H1 (cell line): ENCODE results near the gene TMEM178B. TPM values are rescaled to one million over a fixed set of nuclear protein-coding genes. Genes with fewer than 3 reads are reported as not detected.

Experiments
- CTCF ChIA-PET: fragments of 300-600 bp; sonication (Branson Sonifier 250); formaldehyde crosslinking; loops from one replicate; lab custom pipeline; 2021; ENCODE audit not compliant: partially characterized antibody; lab: Charles Lee
- POLR2A ChIA-PET: fragments of 300-600 bp; sonication (Branson Sonifier 250); formaldehyde crosslinking; loops from one replicate; lab custom pipeline; 2021; ENCODE audit warnings: inconsistent platforms; ENCODE audit not compliant: partially characterized antibody; lab: Charles Lee
- DNase-seq, 2 experiments: peaks; one replicate each; pipeline versions ENCODE4 v3.0.0 to v3.0.0-alpha.2; 2010 to 2022; ENCODE audit warnings: low spot score in 2 of 2, low read depth in 1 of 2, mixed read lengths in 1 of 2
- FAIRE-seq: peaks from 2 replicates; lab custom pipeline; 2011; peaks lifted over from hg19 to GRCh38; lab: Jason Lieb, UNC
- H2AFZ ChIP-seq: 2 replicates; pipeline ENCODE4 v1.8.1; 2012; ENCODE audit warnings: low read length, inconsistent platforms
- H2AK5ac ChIP-seq: 2 replicates; pipeline ENCODE4 v1.6.1; 2013; ENCODE audit warnings: low read depth, low read length
- H2BK120ac ChIP-seq: replicated peaks from 2 replicates; pipeline ENCODE3; 2013; ENCODE audit warnings: low read depth, low read length, inconsistent platforms
- H2BK12ac ChIP-seq: 2 replicates; pipeline ENCODE4 v1.6.1; 2013; ENCODE audit warnings: low read depth, low read length
- H2BK15ac ChIP-seq: 2 replicates; pipeline ENCODE4 v1.6.1; 2013; ENCODE audit warnings: low read length
- H2BK20ac ChIP-seq: 2 replicates; pipeline ENCODE4 v1.6.1; 2013; ENCODE audit warnings: low read length
- H2BK5ac ChIP-seq: 2 replicates; pipeline ENCODE4 v1.6.1; 2013; ENCODE audit warnings: low read depth, low read length
- H3K14ac ChIP-seq: 2 replicates; pipeline ENCODE4 v1.6.1; 2013; ENCODE audit warnings: inconsistent platforms; ENCODE audit not compliant: insufficient read length
- H3K18ac ChIP-seq: 2 replicates; pipeline ENCODE4 v1.6.1; 2013; ENCODE audit warnings: low read length; ENCODE audit errors: extremely low read depth
- H3K23ac ChIP-seq: 2 replicates; pipeline ENCODE4 v1.6.1; 2013; ENCODE audit warnings: inconsistent platforms; ENCODE audit not compliant: insufficient read length
- H3K23me2 ChIP-seq: 2 replicates; pipeline ENCODE4 v1.6.1; 2013; ENCODE audit warnings: low read depth, low read length
- H3K27ac ChIP-seq: 2 replicates; pipeline ENCODE4 v1.6.1; 2011; ENCODE audit warnings: low read depth, low read length, inconsistent platforms
- H3K27me3 ChIP-seq, 4 experiments: replicated peaks in 1 of 4; 1 replicate in 1 of 4; 2 replicates in 3 of 4; pipeline versions ENCODE4 v1.6.1 to v1.8.1; 2011 to 2013; ENCODE audit warnings: low read length in 3 of 4, mild to moderate bottlenecking in 3 of 4, inconsistent platforms in 2 of 4, mixed read lengths in 2 of 4, moderate library complexity in 1 of 4; ENCODE audit not compliant: control insufficient read depth in 3 of 4, insufficient read depth in 3 of 4; ENCODE audit errors: extremely low read depth in 1 of 4
- H3K36me3 ChIP-seq, 4 experiments: 2 replicates each; pipeline versions ENCODE4 v1.6.1 to v1.8.1; 2011 to 2013; ENCODE audit warnings: mild to moderate bottlenecking in 4 of 4, low read length in 3 of 4, moderate library complexity in 2 of 4, control low read depth in 1 of 4, inconsistent platforms in 1 of 4; ENCODE audit not compliant: insufficient read depth in 4 of 4, control insufficient read depth in 2 of 4
- H3K4ac ChIP-seq: replicated peaks from 2 replicates; pipeline ENCODE3; 2013; ENCODE audit warnings: low read length, low read depth, mixed read lengths, inconsistent platforms; ENCODE audit not compliant: insufficient read length
- H3K4me1 ChIP-seq, 4 experiments: replicated peaks in 1 of 4; 1 replicate in 1 of 4; 2 replicates in 3 of 4; pipeline versions ENCODE4 v1.6.1 to v1.8.1; 2011 to 2013; ENCODE audit warnings: low read length in 3 of 4, inconsistent platforms in 2 of 4, mixed read lengths in 1 of 4; ENCODE audit not compliant: insufficient read depth in 4 of 4, control insufficient read depth in 3 of 4
- H3K4me2 ChIP-seq, 2 experiments: 2 replicates each; pipeline versions ENCODE4 v1.6.1 to v1.8.1; 2011 to 2013; ENCODE audit warnings: low read depth in 2 of 2, low read length in 2 of 2, control low read depth in 1 of 2, inconsistent platforms in 1 of 2, mild to moderate bottlenecking in 1 of 2; ENCODE audit not compliant: insufficient read depth in 1 of 2
- H3K4me3 ChIP-seq, 4 experiments: fragments of 200-600, 300-600 bp in 1 of 4; sonication (generic), shearing (Covaris generic), sonication (Bioruptor Twin) in 1 of 4; 2 replicates each; pipeline versions ENCODE4 v1.5.1 to v1.8.1; 2011 to 2016; ENCODE audit warnings: low read length in 4 of 4, low read depth in 3 of 4, control low read depth in 2 of 4, inconsistent platforms in 2 of 4, mild to moderate bottlenecking in 2 of 4, mixed read lengths in 1 of 4, moderate library complexity in 1 of 4; ENCODE audit not compliant: insufficient read depth in 2 of 4; ENCODE audit errors: extremely low read depth in 1 of 4
- H3K56ac ChIP-seq: replicated peaks from 2 replicates; pipeline ENCODE3; 2013; ENCODE audit warnings: low read depth, mild to moderate bottlenecking, mixed read lengths, low read length, inconsistent platforms; ENCODE audit not compliant: insufficient read length
- H3K79me1 ChIP-seq: 2 replicates; pipeline ENCODE4 v1.6.1; 2013; ENCODE audit warnings: low read depth, low read length, control low read depth
- H3K79me2 ChIP-seq, 2 experiments: 2 replicates each; pipeline versions ENCODE4 v1.6.1 to v1.8.1; 2012 to 2013; ENCODE audit warnings: low read length in 2 of 2, mild to moderate bottlenecking in 2 of 2, inconsistent platforms in 1 of 2; ENCODE audit not compliant: insufficient read depth in 2 of 2, control insufficient read depth in 1 of 2
- H3K9ac ChIP-seq, 4 experiments: replicated peaks in 1 of 4; 1 replicate in 1 of 4; 2 replicates in 3 of 4; pipeline versions ENCODE4 v1.6.1 to v1.8.1; 2011 to 2013; ENCODE audit warnings: low read depth in 3 of 4, low read length in 3 of 4, control low read depth in 2 of 4, mild to moderate bottlenecking in 2 of 4, moderate library complexity in 2 of 4, inconsistent platforms in 1 of 4; ENCODE audit errors: extremely low read depth in 1 of 4
- H3K9me3 ChIP-seq, 2 experiments: 2 replicates each; pipeline versions ENCODE4 v1.6.1 to v1.8.1; 2012 to 2013; ENCODE audit warnings: mild to moderate bottlenecking in 2 of 2, moderate library complexity in 2 of 2, control low read depth in 1 of 2, inconsistent platforms in 1 of 2, low read depth in 1 of 2, low read length in 1 of 2, mixed read lengths in 1 of 2; ENCODE audit not compliant: insufficient read depth in 2 of 2
- H4K20me1 ChIP-seq, 2 experiments: replicated peaks in 1 of 2; 2 replicates each; pipeline versions ENCODE3 to v1.8.1; 2011 to 2013; ENCODE audit warnings: inconsistent platforms in 2 of 2, low read length in 2 of 2, mild to moderate bottlenecking in 1 of 2; ENCODE audit not compliant: insufficient read depth in 2 of 2, control insufficient read depth in 1 of 2
- H4K5ac ChIP-seq: 2 replicates; pipeline ENCODE4 v1.6.1; 2013; ENCODE audit warnings: low read length, low read depth, mixed read lengths, inconsistent platforms; ENCODE audit not compliant: insufficient read length
- H4K8ac ChIP-seq: 2 replicates; pipeline ENCODE4 v1.8.0; 2013; ENCODE audit warnings: mild to moderate bottlenecking, moderate library complexity, low read length, inconsistent platforms; ENCODE audit not compliant: insufficient read depth; ENCODE audit errors: extremely low read depth
- H4K91ac ChIP-seq: replicated peaks from 2 replicates; pipeline ENCODE3; 2013; ENCODE audit warnings: low read length, mixed read lengths, inconsistent platforms; ENCODE audit not compliant: insufficient read length
- CHD2 ChIP-seq: IDR thresholded peaks from 2 replicates; pipeline ENCODE4 v1.6.1; 2012; ENCODE audit warnings: low read length, improper control_type of control experiment
- GTF2F1 ChIP-seq: IDR thresholded peaks from 2 replicates; pipeline ENCODE4 v1.6.1; 2012; ENCODE audit warnings: low read depth, low read length, improper control_type of control experiment, borderline replicate concordance
- SP2 ChIP-seq: IDR thresholded peaks from 2 replicates; pipeline ENCODE4 v1.6.1; 2012; ENCODE audit warnings: mild to moderate bottlenecking, low read length, inconsistent platforms
- WGBS, 2 experiments: shearing (Covaris generic) in 1 of 2; methylation state at CpG; one replicate each; pipeline versions ENCODE4 v1.1.6 to v1.1.7; 2013 to 2015; ENCODE audit warnings: low lambda C conversion rate in 2 of 2, mixed read lengths in 2 of 2, inconsistent platforms in 1 of 2, low coverage in 1 of 2, missing lambda C conversion rate in 1 of 2; ENCODE audit not compliant: insufficient replicate concordance in 2 of 2, insufficient coverage in 1 of 2, insufficient read length in 1 of 2; ENCODE audit errors: extremely low coverage in 1 of 2, missing lambda C conversion rate in 1 of 2; 5-methylcytosine and 5-hydroxymethylcytosine counted together
- polyA plus RNA-seq, 7 experiments: library from polyadenylated mRNA; depleted of rRNA in 3 of 7; stranded (reverse) in 5 of 7; unstranded in 2 of 7; fragments of >200 nt in 5 of 7; fragments of 200-250 nt in 2 of 7; gene quantifications; 1 replicate in 5 of 7; 2 replicates in 1 of 7; 4 replicates in 1 of 7; pipeline versions ENCODE4 v1.2.1 to v1.2.3, GENCODE V29; 2011 to 2013; ENCODE audit warnings: missing spikeins in 2 of 7, mixed read lengths in 2 of 7
- total RNA-seq: library from RNA; stranded (reverse); fragmentation: NEBNext Ultra II Directional; extraction: Animal tissue kit (Norgen Biotek cat#: 25700); gene quantifications from 2 replicates; pipeline ENCODE4 v1.2.1, GENCODE V29; 2021

Gene TMEM178B
- total and polyA plus RNA-seq, 2 of the 8 experiments (the other 6 are each of a cell fraction or from before 2014, with no cell fraction given) = 5.3 to 18.1 TPM

- Histone ChIP-seq H3K9ac (no peak overlapping the region), H3K23me2 (no peaks in the 10 kb centered on the region; the same call in 1 of the 2 replicates), H2BK15ac (no peak overlapping the region), H3K27ac (no peak overlapping the region), H3K56ac (no peak overlapping the region), H2BK12ac (no peak overlapping the region), H3K4me3 (no peak overlapping the region), H4K8ac (no peak overlapping the region), H2BK20ac (no peak overlapping the region), H2BK5ac (no peak overlapping the region), H3K36me3 (no peaks in the 10 kb centered on the region), H3K4me1 (peaks cover 0 to 3% (median 1%) of the 10 kb centered on the region in 4 experiments; a peak in 2 of 7 replicates), H3K9me3 (no peaks in the 10 kb centered on the region), H4K5ac (no peak overlapping the region), H3K14ac (no peak overlapping the region), H4K20me1 (peaks cover 0 to 2% of the 10 kb centered on the region in 2 experiments), H3K18ac (no peak overlapping the region), H4K91ac (no peak overlapping the region), H3K4me2 (no peak overlapping the region), H3K23ac (no peak overlapping the region), H3K27me3 (no peaks in the 10 kb centered on the region), H3K79me1 (no peaks in the 10 kb centered on the region; the same call in 1 of the 2 replicates), H2AK5ac (no peak overlapping the region), H2AFZ (no peak overlapping the region), H3K4ac (no peak overlapping the region), H2BK120ac (no peak overlapping the region), H3K79me2 (no peaks in the 10 kb centered on the region)
- ChIA-PET CTCF (no interaction called here), POLR2A (no interaction called here)
- TF ChIP-seq SP2 = no peak
- TF ChIP-seq GTF2F1 = no peak
- no peak for TF ChIP-seq CHD2
- WGBS, 2 experiments = 91 to 100% methylated on average over 3 to 6 of the region's 6 CpGs
- no peak for FAIRE-seq
- DNase-seq = no peak
These were observed 172.6 kb downstream of the TMEM178B start for GRCh38 chr7:141246426-141246825.
